ENCODE results near the gene TYW1B. TPM values are rescaled to one million over a fixed set of nuclear protein-coding genes. Genes with fewer than 3 reads are reported as not detected.
A peak's percentile ranks its signal among the peaks of the same experiment; 100 is the strongest.
"Not testable (repeated sequence)": the region's sequence is repeated elsewhere in the genome, so short reads cannot be mapped to it uniquely, and the experiment has no call there.

TYW1B gene
- 5.9 TPM for total RNA-seq (2013)
- polyA plus RNA-seq (1 to 10 TPM in 1 of 3 donors, under 1 TPM in 2; 0.17 to 2.9 (median 0.31) TPM), polyA minus RNA-seq (3.2 and 3.4 TPM in 2 replicates), total RNA-seq (3.7 to 18.7 (median 12.4) reads per million in 11 experiments)

DNA sequence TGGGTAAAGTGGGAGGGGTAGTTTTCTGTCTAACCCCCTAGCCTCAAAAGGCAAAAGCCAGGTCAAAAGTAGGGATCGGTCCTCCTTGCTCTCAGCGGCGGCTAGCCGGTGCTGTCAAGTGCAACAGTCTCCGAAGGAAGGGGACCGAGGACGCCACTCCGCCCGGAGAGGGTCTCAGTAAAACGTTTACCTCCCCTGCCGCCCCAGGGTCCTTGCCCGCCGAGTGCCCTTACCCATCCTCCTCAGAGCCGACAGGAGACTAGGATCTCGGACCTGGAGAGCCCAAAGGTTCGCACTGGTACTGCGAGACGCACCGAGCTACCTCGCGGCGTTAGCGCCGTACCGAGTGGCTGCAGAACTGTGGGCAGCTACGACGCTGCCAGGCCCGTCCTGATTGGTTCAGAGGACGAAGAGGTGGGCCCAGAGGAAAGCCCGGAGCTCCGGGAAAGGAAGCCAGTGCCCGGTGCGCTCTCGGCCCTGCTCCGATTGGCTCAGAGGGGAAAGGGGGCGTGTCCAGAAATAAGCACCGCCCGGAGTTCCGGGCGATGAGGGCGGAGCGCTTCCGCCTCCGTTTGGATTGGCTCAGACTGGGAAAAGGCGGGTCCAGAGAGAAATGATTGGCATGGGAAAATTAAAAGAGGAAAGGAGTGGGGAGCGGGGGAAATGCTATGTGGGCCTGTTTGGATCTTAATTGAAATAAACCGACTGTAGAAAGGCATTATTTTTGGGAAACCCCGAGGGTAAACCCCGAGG, at the start of gene TYW1B:
TSS of gene TYW1B (minus strand) at position 362 of the 753 bp plus-strand sequence. CDS start at position 237, 125 bp downstream.
- whole genome bisulfite sequencing (ENCODE audit: insufficient coverage) = 0% methylated on average over 32 of the region's 49 CpGs
- not testable (repeated sequence) for H3K9me3 Mint-ChIP-seq

DNA sequence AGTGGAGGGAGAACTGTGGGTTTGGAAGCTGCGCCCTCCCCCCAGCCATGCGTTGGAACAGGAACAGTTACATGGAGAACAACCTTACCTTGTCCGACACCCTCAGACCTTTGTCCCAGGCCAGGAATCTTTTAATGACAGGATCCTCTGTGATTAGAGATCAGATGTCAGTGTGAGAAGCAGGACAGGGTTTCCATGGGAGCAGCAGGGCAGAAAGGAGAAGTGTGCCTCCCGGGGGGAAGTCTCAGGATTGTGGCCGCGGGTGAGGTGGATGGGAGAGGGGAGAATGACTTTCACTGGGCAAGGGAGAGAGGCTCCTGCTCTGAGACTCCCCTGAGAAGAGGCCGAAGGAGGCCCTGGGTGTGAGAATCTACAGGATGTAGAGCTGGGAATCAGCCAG, 39.6 kb upstream of the TYW1B start:
- H3K36me3 ChIP-seq (replicated peaks in 1 of 2; ENCODE audit: control insufficient read depth in 1 of 2, insufficient read depth in 2 of 2, low read length in 2 of 2); H3K4me3 Mint-ChIP-seq; H3K27ac ChIP-seq (ENCODE audit: low read depth in 1 of 2, low read length in 2 of 2); H3K9me3 ChIP-seq (replicated peaks in 1 of 2; ENCODE audit: control insufficient read depth in 1 of 2, insufficient read depth in 1 of 2, low read length in 2 of 2); H3K36me3 Mint-ChIP-seq; H3K79me2 ChIP-seq (ENCODE audit: insufficient read depth, low read length); H3K27me3 ChIP-seq (ENCODE audit: control insufficient read depth in 2 of 2, insufficient read depth in 2 of 2, low read length in 2 of 2); H3K4me1 ChIP-seq (ENCODE audit: control insufficient read depth in 1 of 2, insufficient read depth in 2 of 2, low read length in 2 of 2); H2AFZ ChIP-seq (ENCODE audit: insufficient read depth, low read depth, low read length, poor library complexity, severe bottlenecking); H3K9me3 Mint-ChIP-seq; H3K27me3 Mint-ChIP-seq (ENCODE audit: low read depth in 3 of 3); intact Hi-C loops (cut with micrococcal nuclease); H3K4me1 Mint-ChIP-seq; H4K20me1 ChIP-seq (ENCODE audit: insufficient read depth, low read length); H3K4me2 ChIP-seq (replicated peaks; ENCODE audit: extremely low read depth, low read length, poor library complexity, severe bottlenecking); H3K9ac ChIP-seq (ENCODE audit: insufficient read depth, low read length, poor library complexity, severe bottlenecking); H3K4me3 ChIP-seq (replicated peaks in 1 of 3; ENCODE audit: low read depth in 2 of 3, low read length in 3 of 3): not testable (repeated sequence)
- DNase-seq = peak in 1 of 3 donors; percentile 23
- no CpG with 5 or more reads among the region's 7 CpGs for WGBS (ENCODE audit: insufficient coverage)
- peak overlapping the region in 1 of 7 donors; percentile 55 for H3K27ac Mint-ChIP-seq

More for the DNA sequence above, at the start of gene TYW1B:
- peak within 1 kb of the TSS; percentile 57 for H3K9ac ChIP-seq (ENCODE audit: insufficient read depth, low read length, poor library complexity, severe bottlenecking)
- H3K27me3 Mint-ChIP-seq (ENCODE audit: low read depth in 3 of 3); H3K27me3 ChIP-seq (ENCODE audit: control insufficient read depth in 2 of 2, insufficient read depth in 2 of 2, low read length in 2 of 2); H4K20me1 ChIP-seq (ENCODE audit: insufficient read depth, low read length); H3K9me3 ChIP-seq (replicated peaks in 1 of 2; ENCODE audit: control insufficient read depth in 1 of 2, insufficient read depth in 1 of 2, low read length in 2 of 2): not testable (repeated sequence)
- peaks cover 16% of the 10 kb centered on the region for H3K79me2 ChIP-seq (ENCODE audit: insufficient read depth, low read length)
- Mint-ChIP-seq H3K27ac (peak within 1 kb of the TSS; percentile 85 to 97 (median 95)), H3K4me1 (peaks cover 21% of the 10 kb centered on the region), H3K36me3 (peaks cover 11 to 18% of the 10 kb centered on the region in 2 donors), H3K4me3 (peak within 1 kb of the TSS; percentile 92 to 96)
- peak within 1 kb of the TSS; percentile 78 to 81 for H3K27ac ChIP-seq (ENCODE audit: low read depth in 1 of 2, low read length in 2 of 2)
- H3K4me1 ChIP-seq (ENCODE audit: control insufficient read depth in 1 of 2, insufficient read depth in 2 of 2, low read length in 2 of 2) = peaks cover 18 to 27% of the 10 kb centered on the region in 2 donors
- peak within 1 kb of the TSS; percentile 86 for H2AFZ ChIP-seq (ENCODE audit: insufficient read depth, low read depth, low read length, poor library complexity, severe bottlenecking)
- H3K4me2 ChIP-seq (replicated peaks; ENCODE audit: extremely low read depth, low read length, poor library complexity, severe bottlenecking) = peak within 1 kb of the TSS; percentile 76
- intact Hi-C loops (cut with micrococcal nuclease) = loop anchor here (5.0 to 10.0 kb wide), 2 partner anchors 87 to 99 kb away; partner anchors contain the start of gene POM121 (in 1 of the 2)
- DNase-seq = peak; percentile 97 to 98 (median 98)
- H3K4me3 ChIP-seq (replicated peaks in 1 of 3; ENCODE audit: low read depth in 2 of 3, low read length in 3 of 3) = peak within 1 kb of the TSS; percentile 61 to 85 (median 82)
- H3K36me3 ChIP-seq (replicated peaks in 1 of 2; ENCODE audit: control insufficient read depth in 1 of 2, insufficient read depth in 2 of 2, low read length in 2 of 2) = peaks cover 9 to 17% of the 10 kb centered on the region in 2 donors

DNA sequence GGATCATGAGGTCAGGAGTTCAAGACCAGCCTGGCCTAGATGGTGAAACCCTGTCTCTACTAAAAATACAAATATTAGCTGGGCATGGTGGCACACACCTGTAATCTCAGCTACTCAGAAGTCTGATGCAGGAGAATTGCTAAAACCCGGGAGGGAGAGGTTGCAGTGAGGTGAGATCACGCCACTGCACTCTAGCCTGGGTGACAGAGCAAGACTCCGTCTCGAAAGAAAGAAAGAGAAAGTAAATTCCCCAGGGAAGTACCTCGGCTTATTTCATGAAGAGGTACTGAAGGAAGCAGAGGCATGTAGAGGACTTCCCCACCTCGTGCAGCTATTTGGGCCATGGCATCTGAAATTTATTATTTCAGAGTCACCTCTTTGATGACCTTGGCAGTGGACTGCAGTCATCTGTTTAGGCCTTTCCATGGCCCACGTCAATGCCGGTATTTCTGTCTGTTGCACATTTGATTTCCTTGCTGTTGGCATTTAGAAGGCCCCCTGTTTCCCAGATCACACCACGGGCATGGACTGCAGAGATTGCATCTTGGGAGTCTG, 30.9 kb upstream of the TYW1B start:
- not testable (repeated sequence) for H3K9me3 Mint-ChIP-seq
- WGBS (ENCODE audit: insufficient coverage) = 84% methylated on average over 9 of the region's 9 CpGs

GRCh38 chr7:72857925-72858324, 29.9 kb upstream of the TYW1B start:
- DNase-seq; H3K4me2 ChIP-seq (replicated peaks; ENCODE audit: extremely low read depth, low read length, poor library complexity, severe bottlenecking); H3K9me3 Mint-ChIP-seq; H3K27ac ChIP-seq (ENCODE audit: low read depth in 1 of 2, low read length in 2 of 2); H3K4me1 ChIP-seq (ENCODE audit: control insufficient read depth in 1 of 2, insufficient read depth in 2 of 2, low read length in 2 of 2); H3K36me3 ChIP-seq (replicated peaks in 1 of 2; ENCODE audit: control insufficient read depth in 1 of 2, insufficient read depth in 2 of 2, low read length in 2 of 2); H3K36me3 Mint-ChIP-seq; H4K20me1 ChIP-seq (ENCODE audit: insufficient read depth, low read length); H3K27me3 Mint-ChIP-seq (ENCODE audit: low read depth in 3 of 3); H3K79me2 ChIP-seq (ENCODE audit: insufficient read depth, low read length); H2AFZ ChIP-seq (ENCODE audit: insufficient read depth, low read depth, low read length, poor library complexity, severe bottlenecking); H3K4me3 Mint-ChIP-seq; H3K4me1 Mint-ChIP-seq; H3K9ac ChIP-seq (ENCODE audit: insufficient read depth, low read length, poor library complexity, severe bottlenecking); intact Hi-C loops (cut with micrococcal nuclease); H3K9me3 ChIP-seq (replicated peaks in 1 of 2; ENCODE audit: control insufficient read depth in 1 of 2, insufficient read depth in 1 of 2, low read length in 2 of 2); H3K4me3 ChIP-seq (replicated peaks in 1 of 3; ENCODE audit: low read depth in 2 of 3, low read length in 3 of 3); H3K27me3 ChIP-seq (ENCODE audit: control insufficient read depth in 2 of 2, insufficient read depth in 2 of 2, low read length in 2 of 2); H3K27ac Mint-ChIP-seq: not testable (repeated sequence)
- no CpG with 5 or more reads among the region's 1 CpG for WGBS (ENCODE audit: insufficient coverage)

More for the DNA sequence above, 30.9 kb upstream of the TYW1B start:
- H3K36me3 Mint-ChIP-seq; H2AFZ ChIP-seq (ENCODE audit: insufficient read depth, low read depth, low read length, poor library complexity, severe bottlenecking); H3K4me3 ChIP-seq (replicated peaks in 1 of 3; ENCODE audit: low read depth in 2 of 3, low read length in 3 of 3); H3K79me2 ChIP-seq (ENCODE audit: insufficient read depth, low read length); H3K4me2 ChIP-seq (replicated peaks; ENCODE audit: extremely low read depth, low read length, poor library complexity, severe bottlenecking); H3K27me3 ChIP-seq (ENCODE audit: control insufficient read depth in 2 of 2, insufficient read depth in 2 of 2, low read length in 2 of 2); H3K4me1 ChIP-seq (ENCODE audit: control insufficient read depth in 1 of 2, insufficient read depth in 2 of 2, low read length in 2 of 2); H3K4me3 Mint-ChIP-seq; intact Hi-C loops (cut with micrococcal nuclease); H3K9ac ChIP-seq (ENCODE audit: insufficient read depth, low read length, poor library complexity, severe bottlenecking); H3K27ac Mint-ChIP-seq; H3K9me3 ChIP-seq (replicated peaks in 1 of 2; ENCODE audit: control insufficient read depth in 1 of 2, insufficient read depth in 1 of 2, low read length in 2 of 2); H4K20me1 ChIP-seq (ENCODE audit: insufficient read depth, low read length); H3K36me3 ChIP-seq (replicated peaks in 1 of 2; ENCODE audit: control insufficient read depth in 1 of 2, insufficient read depth in 2 of 2, low read length in 2 of 2); H3K27ac ChIP-seq (ENCODE audit: low read depth in 1 of 2, low read length in 2 of 2); H3K4me1 Mint-ChIP-seq; DNase-seq; H3K27me3 Mint-ChIP-seq (ENCODE audit: low read depth in 3 of 3): not testable (repeated sequence)
